Stimulated activated CD4-positive, alpha-beta T cell treated with anti-CD3 and anti-CD28 coated beads, Interleukin-1b, Interleukin-23, amount 100 ng/mL, for 1 hour (primary cell): Measurements from ENCODE around the gene ATG4C.
"Not testable (repeated sequence)": the region's sequence is repeated elsewhere in the genome, so short reads cannot be mapped to it uniquely, and the experiment has no call there.

Source experiments
- DNase-seq, 2 donors: peaks; one replicate each; pipeline ENCODE4 v3.0.0-alpha.2; 2020; ENCODE audit warnings: low read depth in 2 of 2

Gene ATG4C

GRCh38 chr1:62774971-62775595, 8.8 kb upstream of the ATG4C start:
- no peak for DNase-seq

GRCh38 chr1:62778208-62778607, 5.7 kb upstream of the ATG4C start:
- no peak for DNase-seq

- no peak for DNase-seq
These were observed 1.9 kb upstream of the ATG4C start for GRCh38 chr1:62781841-62782543.

GRCh38 chr1:62782544-62783212, 1.3 kb upstream of the ATG4C start:
- not testable (repeated sequence) for DNase-seq

GRCh38 chr1:62784509-62785365, 805 bp downstream of the ATG4C start:
- no peak for DNase-seq

GRCh38 chr1:62790716-62791115, 6.8 kb downstream of the ATG4C start:
- no peak for DNase-seq

- DNase-seq: no peak
These were observed 10.1 kb downstream of the ATG4C start for GRCh38 chr1:62794053-62794452.

- DNase-seq: no peak
These were observed 12.3 kb downstream of the ATG4C start for GRCh38 chr1:62796221-62796620.

GRCh38 chr1:62799688-62800087, 15.8 kb downstream of the ATG4C start:
- no peak for DNase-seq

- no peak for DNase-seq
These were observed 16.3 kb downstream of the ATG4C start for GRCh38 chr1:62800281-62800680.

- no peak for DNase-seq
These were observed 16.9 kb downstream of the ATG4C start for GRCh38 chr1:62800825-62801306.

GRCh38 chr1:62809788-62810187, 25.9 kb downstream of the ATG4C start:
- no peak for DNase-seq

GRCh38 chr1:62810420-62811274, 26.7 kb downstream of the ATG4C start:
- DNase-seq: no peak

- DNase-seq: no peak
These were observed 39.6 kb downstream of the ATG4C start for GRCh38 chr1:62823556-62823955.

- DNase-seq: no peak
These were observed 43.0 kb downstream of the ATG4C start for GRCh38 chr1:62826901-62827300.

- DNase-seq: not testable (repeated sequence)
These were observed 43.9 kb downstream of the ATG4C start for GRCh38 chr1:62827786-62828185.

GRCh38 chr1:62832276-62832675, 48.3 kb downstream of the ATG4C start:
- no peak for DNase-seq

GRCh38 chr1:62833529-62833928, 49.6 kb downstream of the ATG4C start:
- no peak for DNase-seq

GRCh38 chr1:62834400-62834961, 50.5 kb downstream of the ATG4C start:
- DNase-seq: no peak

GRCh38 chr1:62836856-62837540, 53.1 kb downstream of the ATG4C start:
- no peak for DNase-seq
